HG03469 (cell line): ENCODE measurements around the gene IRX4.
"Not testable (repeated sequence)": the region's sequence is repeated elsewhere in the genome, so short reads cannot be mapped to it uniquely, and the experiment has no call there.

Experiments
- ATAC-seq: cut with Tn5 transposase; IDR thresholded peaks from one replicate; pipeline ENCODE4 v1.9.1; 2021; ENCODE audit warnings: mild to moderate bottlenecking, moderate library complexity, moderate number of reproducible peaks; ENCODE audit not compliant: unreplicated experiment

The IRX4 gene

DNA sequence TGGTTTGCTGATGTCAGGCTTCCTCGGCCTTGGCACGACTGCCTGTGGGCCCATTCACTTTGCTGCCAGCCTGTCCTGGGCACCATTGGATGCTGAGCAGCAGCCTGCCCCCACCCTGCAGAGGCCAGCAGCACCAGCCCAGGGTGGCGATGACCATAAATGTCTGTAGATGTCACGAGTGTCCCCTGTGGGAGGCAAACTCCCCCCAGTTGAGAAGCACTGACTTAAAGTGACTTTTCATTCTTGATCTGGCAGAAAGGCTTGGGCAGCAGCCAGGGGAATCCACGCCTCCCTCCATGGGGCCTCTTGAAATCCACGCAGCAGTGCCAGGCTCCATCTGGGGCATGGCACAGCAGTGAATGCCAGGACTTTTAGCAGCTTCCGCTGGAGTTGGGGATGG, 21.8 kb downstream of the IRX4 start:
- ATAC-seq = no peak

DNA sequence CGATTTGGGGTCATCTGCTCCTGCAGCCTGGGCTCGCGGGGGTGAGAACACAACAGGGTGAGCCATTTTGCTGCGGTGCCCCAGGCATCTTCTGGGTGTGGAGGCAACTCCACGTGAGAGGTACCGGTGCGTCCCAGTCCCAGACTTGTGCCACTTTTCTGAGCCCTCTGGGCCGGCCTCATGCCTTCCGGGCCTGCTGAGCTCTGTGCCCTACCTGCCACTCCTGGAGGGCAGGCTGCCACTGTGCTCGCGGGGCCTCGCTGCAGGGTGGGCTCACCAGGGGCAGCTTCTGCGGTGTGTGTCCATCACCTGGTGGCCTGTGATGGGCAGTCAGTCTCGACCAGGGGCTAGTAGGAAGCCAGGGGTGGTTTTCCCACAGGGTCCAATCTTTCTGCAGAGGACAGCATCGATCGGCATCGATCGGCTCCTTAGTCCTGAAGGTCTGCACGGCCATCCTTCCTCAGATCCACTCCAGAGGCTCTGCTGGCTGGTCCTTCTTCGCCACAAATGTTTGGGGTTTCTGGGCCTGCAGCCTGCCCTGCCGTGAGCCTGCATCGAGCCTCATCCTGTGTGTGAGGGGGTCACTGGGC, 22.6 kb downstream of the IRX4 start:
- ATAC-seq = no peak

DNA sequence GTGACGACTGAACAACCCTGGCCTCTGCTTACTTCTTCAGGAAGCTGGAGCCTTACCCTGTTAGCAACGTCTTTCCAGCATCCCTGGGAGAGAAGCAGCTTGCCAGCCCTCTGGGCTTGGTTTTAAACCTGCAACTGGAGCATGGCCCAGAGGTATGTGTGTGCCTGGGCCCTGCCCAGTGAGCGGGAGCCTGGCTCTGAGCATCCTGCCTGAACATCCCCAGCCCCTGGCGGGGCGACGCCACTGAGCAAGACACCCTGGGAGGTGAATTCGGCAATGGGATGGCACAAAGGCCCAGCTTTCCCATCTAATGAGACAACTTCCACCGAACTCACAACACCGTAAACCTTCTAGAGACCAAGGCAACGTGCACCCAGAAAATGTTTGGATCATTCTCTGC, 23.6 kb downstream of the IRX4 start:
- ATAC-seq = no peak

DNA sequence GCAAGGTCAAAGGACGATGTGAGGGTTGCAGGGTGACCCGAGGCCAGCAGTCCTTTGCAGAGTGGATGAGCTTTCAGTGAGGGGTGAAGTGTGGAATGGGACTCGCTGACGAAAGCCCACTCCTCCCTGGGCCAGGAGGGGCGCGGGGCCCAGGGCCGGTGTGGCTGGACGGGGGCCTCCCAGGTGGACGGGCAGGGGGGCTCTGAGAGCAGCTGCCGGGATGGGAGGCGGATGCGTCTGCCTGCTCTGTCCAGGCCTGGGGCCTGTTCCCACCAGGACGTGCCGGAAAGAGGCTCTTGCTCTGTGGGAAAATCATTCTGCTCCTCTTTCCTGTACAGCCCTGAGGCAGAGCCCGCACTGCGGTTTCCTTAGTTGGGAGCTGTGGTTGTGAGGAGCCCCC, 24.3 kb downstream of the IRX4 start:
- ATAC-seq = no peak

DNA sequence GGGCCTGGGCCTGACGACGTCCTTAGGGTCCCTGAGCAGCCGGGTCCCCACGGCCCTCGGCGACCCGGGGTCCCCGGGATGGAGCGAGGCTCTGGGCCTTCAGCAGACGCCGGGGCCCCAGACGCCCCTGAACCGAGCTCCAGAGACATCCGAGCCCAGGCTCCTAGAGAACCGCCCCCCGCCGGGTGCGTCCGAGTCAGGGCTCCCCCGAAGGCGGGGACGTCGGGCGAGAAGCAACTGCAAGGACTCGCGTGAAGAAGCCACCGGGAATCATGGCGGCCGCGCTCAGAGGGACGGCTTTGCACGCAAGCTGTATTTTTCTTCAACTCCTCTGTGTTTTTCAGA, 25.5 kb downstream of the IRX4 start:
- no peak for ATAC-seq

DNA sequence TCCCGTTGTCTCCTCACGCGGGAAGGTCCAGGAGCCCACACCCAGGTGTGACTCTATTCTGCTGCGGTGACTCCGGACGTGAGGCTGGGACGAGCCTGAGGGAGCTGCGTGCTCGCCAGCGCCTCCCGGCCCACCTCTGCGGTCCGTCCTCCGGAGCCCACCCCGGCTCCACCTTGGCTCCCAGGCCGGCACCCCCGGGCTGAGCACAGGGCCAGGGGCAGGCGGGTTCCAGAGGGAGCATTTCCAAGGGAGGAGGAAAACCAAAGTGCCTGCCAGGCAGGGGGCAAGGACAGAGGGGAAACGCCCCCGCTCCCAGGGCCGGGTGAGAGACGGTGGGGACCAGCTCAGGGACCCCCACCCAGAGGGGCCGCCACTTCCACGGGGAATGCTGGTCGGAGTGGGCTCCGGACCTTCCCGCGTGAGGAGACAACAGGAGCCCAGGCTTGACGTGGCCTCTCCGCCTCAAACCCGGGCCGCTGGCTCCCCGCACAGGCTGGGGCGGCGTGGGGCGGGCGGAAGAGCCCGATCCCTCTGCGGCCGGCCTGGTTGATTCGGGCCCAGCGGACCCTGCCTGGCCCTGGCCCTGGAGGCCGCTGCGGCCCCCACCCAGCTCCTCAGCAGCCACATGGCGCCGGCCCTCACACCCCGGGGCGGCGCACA, 26.0 kb downstream of the IRX4 start:
- no peak for ATAC-seq

DNA sequence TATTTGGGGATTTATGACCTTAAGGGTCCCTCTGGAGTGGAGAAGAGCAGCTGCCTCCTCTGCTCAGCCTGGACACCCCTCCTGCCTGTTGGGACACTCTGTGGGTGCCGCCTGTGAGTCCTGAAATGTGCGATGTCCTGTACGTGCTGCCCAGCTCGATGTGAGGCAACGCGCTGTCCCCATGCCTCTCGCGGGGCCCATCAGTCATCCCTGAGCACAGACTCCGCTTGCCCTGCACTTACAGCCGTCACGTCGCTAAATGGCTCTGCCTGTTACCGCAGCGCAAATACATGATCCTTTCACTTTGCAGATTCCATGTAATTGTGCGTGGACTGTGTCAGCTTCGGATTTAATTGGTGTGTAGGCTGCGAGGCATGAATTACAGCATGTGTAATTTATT, 27.1 kb downstream of the IRX4 start:
- ATAC-seq = no peak

DNA sequence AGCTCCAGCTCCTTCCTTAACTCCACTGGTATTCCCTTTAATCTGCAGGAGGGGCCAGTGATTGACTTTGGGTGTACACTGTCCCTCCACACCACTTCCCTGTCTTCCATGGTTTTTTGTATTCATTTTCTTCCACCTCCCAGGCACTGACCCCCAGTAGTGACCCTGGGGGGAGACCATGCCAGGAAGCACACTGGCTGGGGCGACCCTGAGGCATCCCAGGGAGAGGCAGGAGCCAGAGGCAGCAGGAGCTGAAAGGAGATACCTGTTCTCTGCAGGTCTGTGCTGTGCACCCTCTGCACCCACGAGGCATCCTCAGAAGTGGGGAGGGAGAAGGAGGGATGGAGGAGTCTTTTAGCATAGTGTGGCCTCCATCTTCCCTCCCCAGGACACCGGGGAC, 27.6 kb downstream of the IRX4 start:
- no peak for ATAC-seq

DNA sequence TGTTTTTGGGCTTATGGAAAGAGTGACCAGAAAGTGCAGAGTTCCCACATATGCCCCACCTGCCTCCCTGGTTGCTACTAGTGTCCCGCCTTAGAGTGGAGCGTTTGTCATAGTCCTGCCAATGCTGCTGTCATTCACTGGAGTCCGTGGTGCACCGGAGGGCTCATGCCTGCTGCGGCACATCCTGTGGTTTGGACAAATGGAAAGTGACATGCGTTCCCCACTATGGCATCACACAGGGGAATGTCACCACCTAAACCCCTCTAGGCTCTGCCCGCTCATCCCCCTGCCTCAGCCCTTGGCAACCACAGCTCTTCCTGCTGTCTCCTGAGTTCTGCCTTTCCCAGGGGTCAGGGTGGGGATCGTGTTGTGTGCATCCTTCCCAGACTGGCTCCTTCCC, 29.2 kb downstream of the IRX4 start:
- no peak for ATAC-seq

DNA sequence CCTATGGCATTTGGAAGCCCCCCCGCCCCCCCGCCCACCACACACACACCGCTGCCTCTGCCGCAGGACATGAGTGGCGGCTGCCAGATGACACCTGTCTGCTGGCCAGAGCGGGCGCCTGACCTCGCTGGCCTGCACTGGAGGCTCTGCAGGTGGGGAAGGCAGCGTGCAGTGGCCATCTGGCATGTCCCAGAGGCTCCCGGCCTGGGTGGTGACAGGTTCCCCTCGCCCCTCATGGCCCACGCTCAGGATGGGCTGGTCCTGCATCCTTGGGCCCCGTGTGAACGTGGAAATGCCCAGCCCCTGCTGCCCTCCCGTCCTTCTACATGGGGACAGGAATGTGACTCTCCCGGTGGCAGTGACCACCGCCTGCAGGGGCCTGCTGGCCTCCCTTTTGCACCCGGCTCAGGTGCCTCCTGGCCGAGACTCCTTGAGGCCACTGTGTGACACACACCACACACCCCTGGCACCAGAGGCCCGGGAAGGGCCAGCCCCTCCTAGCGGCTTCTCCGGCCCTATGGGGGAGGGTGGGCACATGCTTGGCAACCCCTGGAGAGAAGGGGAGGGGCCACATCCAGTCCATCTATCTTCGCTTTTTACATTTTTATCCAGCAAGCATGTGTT, 30.3 kb downstream of the IRX4 start:
- ATAC-seq = no peak

DNA sequence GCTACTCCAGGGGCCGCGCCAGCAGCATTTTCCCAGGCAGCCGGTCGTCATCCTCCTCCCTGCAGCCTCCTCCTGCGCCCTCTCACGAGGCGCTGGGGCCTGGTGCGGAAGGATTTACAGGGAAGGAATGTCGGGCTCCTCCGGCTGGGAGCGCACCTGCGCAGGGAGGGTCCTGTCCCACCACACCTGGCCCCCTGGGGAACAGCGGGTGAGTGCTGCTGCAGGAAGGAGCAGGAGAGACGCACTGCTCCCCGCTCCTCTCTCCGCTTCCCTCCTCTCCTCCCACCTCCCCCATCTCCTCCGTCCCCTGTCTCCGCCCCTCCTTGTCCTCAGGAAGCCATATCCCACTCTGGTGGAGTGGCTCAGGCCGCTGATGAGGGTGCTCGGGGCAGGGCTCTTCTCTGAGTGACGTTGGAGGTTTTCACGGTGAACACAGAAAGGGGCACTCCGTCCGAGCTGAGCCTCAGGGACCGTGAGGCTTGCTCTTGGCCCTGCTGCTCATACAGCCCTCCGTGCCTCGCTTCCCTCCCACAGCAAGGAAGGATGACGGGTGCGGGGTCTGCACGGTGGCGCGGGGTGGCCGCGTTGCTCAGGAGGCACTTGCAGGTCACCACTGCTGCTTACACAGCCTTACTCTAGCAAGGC, 31.3 kb downstream of the IRX4 start:
- no peak for ATAC-seq

DNA sequence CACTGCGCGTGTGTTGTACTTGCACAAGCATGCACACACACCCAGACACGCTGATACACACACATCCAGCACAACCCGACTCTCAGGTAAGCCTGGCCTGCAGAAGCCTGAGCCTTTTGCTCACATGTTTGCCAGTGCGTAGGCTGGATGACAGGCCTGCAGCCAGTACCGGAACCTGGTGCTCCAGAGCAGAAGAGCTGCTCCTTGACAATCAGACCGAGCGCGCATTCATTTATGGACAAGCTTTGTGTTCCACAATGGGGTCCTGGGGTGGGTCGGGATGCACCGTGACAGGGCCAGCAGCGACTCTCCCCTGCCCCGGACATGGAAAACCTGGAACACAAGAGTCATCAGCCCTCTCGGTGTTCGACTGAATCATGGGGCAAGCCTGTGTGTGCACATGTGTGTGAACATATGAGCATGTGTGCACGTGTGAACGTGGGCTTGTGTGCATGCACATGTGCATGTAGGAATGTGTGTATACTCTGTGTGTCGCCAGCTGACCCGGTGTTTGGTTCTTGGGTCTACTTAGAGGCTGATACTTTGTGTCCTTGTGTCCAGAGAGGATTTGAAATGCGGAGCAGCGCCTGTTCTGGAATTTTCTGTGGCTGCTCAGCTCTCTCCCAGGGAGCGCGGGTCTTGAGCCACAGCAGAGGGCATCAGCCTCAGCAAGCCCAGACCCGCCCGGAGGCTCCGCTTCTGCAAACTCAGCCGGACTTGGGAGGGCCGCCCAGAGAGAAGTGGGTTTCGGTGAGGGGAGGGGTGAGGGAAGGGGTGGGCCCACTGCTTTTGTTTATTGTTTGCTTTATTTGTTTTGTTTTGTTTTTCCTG, 32.2 kb downstream of the IRX4 start:
- ATAC-seq = no peak

DNA sequence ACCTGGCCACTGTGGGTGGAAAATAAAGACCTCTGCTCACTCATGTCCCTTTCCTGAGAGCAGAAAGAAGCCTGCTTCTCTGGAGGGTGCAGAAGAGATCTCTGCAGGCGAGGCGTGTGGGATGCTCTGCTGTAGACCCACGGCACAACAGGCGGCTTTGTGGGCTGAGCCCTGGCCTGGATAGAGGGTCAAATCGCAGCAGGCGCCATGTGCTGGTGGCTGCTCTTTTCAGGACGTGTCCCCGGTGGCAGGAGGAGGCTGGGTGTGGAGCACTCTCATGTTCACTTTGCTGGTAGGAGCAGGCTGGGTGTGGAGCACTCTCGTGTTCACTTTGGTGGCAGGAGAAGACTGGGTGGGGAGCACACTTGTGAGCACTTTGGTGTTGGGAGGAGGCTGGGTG, 35.1 kb downstream of the IRX4 start:
- ATAC-seq = no peak

DNA sequence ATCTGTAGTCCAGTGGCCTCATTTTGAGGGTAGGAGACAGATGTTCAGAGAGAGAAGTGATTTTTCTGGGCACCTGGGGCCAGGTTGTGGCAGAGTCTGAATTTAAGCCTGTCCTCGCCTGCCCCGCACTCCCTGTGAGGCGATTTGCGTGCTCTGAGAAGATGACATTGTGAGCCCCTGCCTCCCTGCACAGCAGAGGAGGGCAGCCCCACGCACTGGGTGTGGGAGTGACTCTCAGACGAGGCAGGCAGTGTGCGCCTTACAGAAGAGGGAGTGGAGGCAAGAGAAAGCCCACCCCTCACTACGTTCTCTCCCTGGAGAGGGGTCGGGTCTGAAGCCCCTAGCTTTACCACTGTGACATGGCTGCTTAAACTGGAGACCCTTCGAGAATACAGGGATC, 35.7 kb downstream of the IRX4 start:
- ATAC-seq = no peak

DNA sequence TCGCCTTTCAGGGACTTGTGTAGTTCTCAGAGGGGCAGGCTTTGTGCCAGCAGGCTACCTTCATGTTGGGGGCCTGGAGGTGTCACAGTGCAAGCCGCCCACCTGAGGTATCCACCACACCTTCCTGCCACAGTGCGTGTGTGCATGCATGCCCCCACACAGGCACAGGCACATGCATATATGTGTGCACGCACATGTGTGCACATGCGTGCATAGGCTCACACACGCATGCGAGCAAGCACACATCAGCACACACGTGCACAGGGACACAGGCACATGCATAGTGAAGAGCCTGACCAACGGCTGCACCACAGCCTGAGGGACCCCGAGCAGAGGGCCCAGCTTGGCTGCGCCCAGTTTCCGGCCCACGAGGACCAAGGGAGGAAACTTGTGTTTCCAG, 36.1 kb downstream of the IRX4 start:
- no peak for ATAC-seq

DNA sequence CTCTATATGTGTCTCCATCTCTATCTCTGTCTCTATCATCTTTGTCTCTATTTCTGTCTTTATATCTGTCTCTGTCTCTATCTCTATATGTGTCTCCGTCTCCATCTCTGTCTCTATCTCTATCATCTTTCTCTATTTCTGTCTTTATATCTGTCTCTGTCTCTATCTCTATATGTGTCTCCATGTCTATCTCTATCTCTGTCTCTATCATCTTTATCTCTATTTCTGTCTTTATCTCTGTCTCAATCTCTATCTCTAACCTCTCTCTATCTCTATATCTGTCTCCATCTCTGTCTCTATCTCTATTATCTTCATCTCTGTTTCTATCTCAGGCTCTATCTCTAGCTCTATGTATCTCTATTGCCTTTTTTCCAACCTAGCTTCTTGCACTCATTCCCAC, 37.0 kb downstream of the IRX4 start:
- ATAC-seq = no peak

DNA sequence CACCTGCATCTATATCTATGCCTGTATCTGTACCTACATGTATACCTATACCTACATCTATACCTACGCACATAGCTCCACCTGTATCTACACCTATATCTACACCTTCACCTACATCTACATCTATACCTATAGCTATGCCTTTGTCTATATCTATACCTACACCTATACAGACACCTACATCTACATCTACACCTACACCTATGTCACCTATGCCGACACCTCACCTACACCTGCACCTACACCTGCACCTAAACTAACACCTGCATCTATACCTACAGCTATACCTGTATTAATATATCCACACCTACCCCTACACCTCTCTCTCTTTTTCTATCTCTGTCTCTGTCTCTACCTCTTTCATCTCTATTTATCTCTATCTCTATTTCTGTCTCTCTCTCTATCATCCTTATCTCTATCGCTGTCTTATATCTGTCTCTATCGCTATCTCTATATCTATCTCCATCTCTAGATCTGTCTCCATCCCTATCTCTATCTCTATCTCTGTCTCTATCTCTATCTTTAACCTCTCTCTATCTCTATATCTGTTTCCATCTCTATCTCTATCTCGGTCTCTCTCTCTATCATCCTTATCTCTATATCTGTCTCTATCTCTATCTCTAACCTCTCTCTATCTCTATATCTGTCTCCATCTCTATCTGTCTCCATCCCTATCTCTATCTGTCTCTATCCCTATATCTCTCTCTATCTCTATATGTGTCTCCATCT, 37.9 kb downstream of the IRX4 start:
- no peak for ATAC-seq

DNA sequence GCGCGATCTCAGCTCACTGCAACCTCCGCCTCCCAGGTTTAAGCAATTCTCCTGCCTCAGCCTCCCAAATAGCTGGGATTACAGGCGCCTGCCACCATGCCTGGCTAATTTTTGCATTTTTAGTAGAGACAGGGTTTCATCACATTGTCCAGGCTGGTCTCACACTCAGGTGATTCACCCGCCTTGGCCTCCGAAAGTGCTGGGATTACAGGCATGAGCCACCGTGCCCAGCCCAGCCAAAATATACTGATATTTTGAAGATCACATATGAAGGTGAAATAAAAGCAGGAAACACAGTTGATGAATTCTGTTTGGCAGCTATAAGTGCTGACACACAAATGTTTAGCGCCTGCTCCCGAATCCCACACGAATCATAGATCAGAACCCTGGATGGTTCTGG, 39.0 kb downstream of the IRX4 start:
- not testable (repeated sequence) for ATAC-seq

DNA sequence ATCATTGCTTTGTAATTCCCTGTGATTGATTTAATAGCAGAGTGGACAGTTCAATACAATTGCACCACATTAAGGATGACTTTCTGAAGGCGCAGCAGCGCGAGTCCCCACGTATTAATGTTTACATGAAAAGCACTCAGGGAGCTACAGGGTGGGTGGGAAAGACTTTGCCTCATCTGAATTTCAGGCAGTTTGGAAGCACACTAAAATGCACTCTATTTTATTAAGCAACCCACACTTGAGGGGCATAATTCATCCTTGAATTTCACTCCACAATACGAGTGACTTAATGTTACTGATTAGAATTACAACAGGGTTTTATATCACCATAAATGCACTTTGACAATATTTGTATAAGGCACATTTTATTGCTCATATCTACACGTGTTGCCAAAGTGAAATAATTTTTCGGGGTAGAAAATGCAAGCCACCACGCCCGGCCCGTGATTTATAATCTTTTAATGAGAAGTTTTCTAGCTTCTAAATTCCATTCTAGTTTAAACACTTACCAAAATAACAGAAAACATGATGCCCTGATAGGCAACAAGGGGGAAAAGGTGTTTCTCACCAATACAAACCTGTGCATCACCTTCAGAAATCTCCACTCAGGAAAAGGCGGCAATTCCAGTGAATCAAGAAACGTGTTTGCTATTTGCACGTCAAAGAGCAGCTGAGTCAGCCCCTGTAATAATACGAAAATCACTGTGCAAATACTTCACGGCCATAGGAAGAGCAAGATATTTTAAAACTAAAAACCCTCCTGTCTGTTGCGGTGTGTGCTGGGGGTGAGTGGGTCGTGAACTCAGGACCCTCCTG, 40.5 kb downstream of the IRX4 start:
- ATAC-seq = no peak
